A549 (cell line): ENCODE measurements around the gene TFF1.

Experiments
- CEBPB ChIP-seq, 2 experiments: fragments of >200 bp in 1 of 2; sonication (Bioruptor Twin) in 1 of 2; formaldehyde crosslinking in 1 of 2; IDR thresholded peaks; 2 replicates each; pipeline ENCODE4 v1.6.1; 2012 to 2016
- CTCF ChIP-seq: fragments of >200 bp; sonication (Bioruptor Twin); formaldehyde crosslinking; IDR thresholded peaks from 3 replicates; pipeline ENCODE4 v1.5.1; 2016

- TF ChIP-seq CEBPB (IDR thresholded peaks at IDR 0.05), result no peak
- TF ChIP-seq CTCF, result no peak
Observed at GRCh38 chr21:42388740-42389448, 22.6 kb upstream of the TFF1 start.
